ENCODE data around the gene IL1F10.

DNA sequence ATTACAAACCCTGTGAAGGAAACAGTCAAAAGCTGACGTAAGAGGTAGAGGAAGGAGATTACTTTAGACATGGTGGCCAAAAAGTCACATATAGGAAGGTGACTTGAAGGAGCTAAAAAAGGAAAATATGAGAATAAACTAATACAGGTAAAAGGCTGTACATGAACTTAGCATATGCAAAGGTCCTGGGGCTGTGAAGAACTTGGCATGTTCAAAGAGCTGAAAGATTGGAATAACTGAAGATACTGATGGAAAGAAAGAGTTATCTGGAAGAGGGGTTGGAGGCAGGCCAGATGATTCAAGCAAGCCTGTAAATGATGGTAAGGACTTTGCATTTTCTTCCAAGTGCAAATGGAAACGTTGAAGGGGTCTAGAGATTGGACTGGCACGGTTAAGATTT, 49.3 kb upstream of the IL1F10 start:
- TF ChIP-seq, protein P1, sequence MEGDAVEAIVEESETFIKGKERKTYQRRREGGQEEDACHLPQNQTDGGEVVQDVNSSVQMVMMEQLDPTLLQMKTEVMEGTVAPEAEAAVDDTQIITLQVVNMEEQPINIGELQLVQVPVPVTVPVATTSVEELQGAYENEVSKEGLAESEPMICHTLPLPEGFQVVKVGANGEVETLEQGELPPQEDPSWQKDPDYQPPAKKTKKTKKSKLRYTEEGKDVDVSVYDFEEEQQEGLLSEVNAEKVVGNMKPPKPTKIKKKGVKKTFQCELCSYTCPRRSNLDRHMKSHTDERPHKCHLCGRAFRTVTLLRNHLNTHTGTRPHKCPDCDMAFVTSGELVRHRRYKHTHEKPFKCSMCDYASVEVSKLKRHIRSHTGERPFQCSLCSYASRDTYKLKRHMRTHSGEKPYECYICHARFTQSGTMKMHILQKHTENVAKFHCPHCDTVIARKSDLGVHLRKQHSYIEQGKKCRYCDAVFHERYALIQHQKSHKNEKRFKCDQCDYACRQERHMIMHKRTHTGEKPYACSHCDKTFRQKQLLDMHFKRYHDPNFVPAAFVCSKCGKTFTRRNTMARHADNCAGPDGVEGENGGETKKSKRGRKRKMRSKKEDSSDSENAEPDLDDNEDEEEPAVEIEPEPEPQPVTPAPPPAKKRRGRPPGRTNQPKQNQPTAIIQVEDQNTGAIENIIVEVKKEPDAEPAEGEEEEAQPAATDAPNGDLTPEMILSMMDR (IDR thresholded peaks at IDR 0.05; ENCODE audit: low read depth, low read length): no peak
- TF ChIP-seq EZH2phosphoT487 (IDR thresholded peaks at IDR 0.05; ENCODE audit: low read depth): no peak

Measured in OCI-LY3 (cell line).